HFF-Myc (cell line): ENCODE data around the gene CHMP2A.

Experiments
- DNase-seq: peaks from one replicate; pipeline ENCODE4 v3.0.0-alpha.2; 2011; ENCODE audit warnings: low read depth; ENCODE audit errors: extremely low read depth
- H3K4me3 ChIP-seq: replicated peaks from 2 replicates; pipeline ENCODE4 v1.5.1; 2011; ENCODE audit warnings: low read depth, mild to moderate bottlenecking, control low read depth, low read length
- CTCF ChIP-seq: IDR thresholded peaks from 2 replicates; pipeline ENCODE4 v1.5.1; 2012; ENCODE audit warnings: mild to moderate bottlenecking, low read depth, low read length, control low read depth; ENCODE audit errors: missing control alignments

CHMP2A gene

GRCh38 chr19:58569191-58569942 lies 14.5 kb upstream of the CHMP2A start:
- H3K4me3 ChIP-seq: no peak overlapping the region
- no peak for DNase-seq
- no peak for TF ChIP-seq CTCF

- TF ChIP-seq CTCF: no peak
- H3K4me3 ChIP-seq: no peak overlapping the region
- DNase-seq: no peak
These were observed 13.7 kb upstream of the CHMP2A start for GRCh38 chr19:58568453-58569130.

GRCh38 chr19:58566989-58567388 lies 12.1 kb upstream of the CHMP2A start:
- H3K4me3 ChIP-seq: no peak overlapping the region
- TF ChIP-seq CTCF: no peak
- no peak for DNase-seq

GRCh38 chr19:58563823-58564222 lies 8.9 kb upstream of the CHMP2A start:
- no peak for DNase-seq
- TF ChIP-seq CTCF: no peak
- H3K4me3 ChIP-seq: no peak overlapping the region

GRCh38 chr19:58563034-58563573 lies 8.2 kb upstream of the CHMP2A start:
- DNase-seq: no peak
- TF ChIP-seq CTCF: no peak
- peak overlapping the region; percentile 37 for H3K4me3 ChIP-seq

GRCh38 chr19:58562122-58563033 lies 7.5 kb upstream of the CHMP2A start:
- TF ChIP-seq CTCF: no peak
- peak overlapping the region; percentile 37 for H3K4me3 ChIP-seq
- no peak for DNase-seq
